Thyroid gland (tissue), 4 donors: Measurements from ENCODE around the gene SH2D4B. TPM values are rescaled to one million over a fixed set of nuclear protein-coding genes. Genes with fewer than 3 reads are reported as not detected.

Experiments
- DNase-seq, 2 donors: peaks; one replicate each; pipeline ENCODE4 v3.0.0-alpha.2; 2019
- H3K27ac ChIP-seq, 3 donors: fragments of 200-600 bp; sonication (generic); 1 replicate in 2 of 3; 2 replicates in 1 of 3; pipeline ENCODE4 v1.5.1; 2016 to 2019; ENCODE audit warnings: mild to moderate bottlenecking in 1 of 3, moderate library complexity in 1 of 3
- H3K27me3 ChIP-seq: fragments of 200-600 bp; sonication (generic); one replicate; pipeline ENCODE4 v1.5.1; 2019
- H3K36me3 ChIP-seq, 2 donors: fragments of 200-600 bp; sonication (generic); one replicate each; pipeline ENCODE4 v1.5.1; 2016 to 2019
- H3K4me1 ChIP-seq, 2 donors: fragments of 200-600 bp; sonication (generic); one replicate each; pipeline ENCODE4 v1.5.1; 2017 to 2019
- H3K4me3 ChIP-seq, 3 donors: fragments of 200-600 bp; sonication (generic); replicated peaks in 1 of 3; 1 replicate in 2 of 3; 2 replicates in 1 of 3; pipeline ENCODE4 v1.5.1; 2016; ENCODE audit warnings: mild to moderate bottlenecking in 1 of 3
- H3K9me3 ChIP-seq: fragments of 200-600 bp; sonication (generic); one replicate; pipeline ENCODE4 v1.5.1; 2017
- CTCF ChIP-seq, 6 experiments: fragments of 200-600 bp in 3 of 6; fragments of 450-650 bp in 3 of 6; sonication (generic) in 3 of 6; IDR thresholded peaks; one replicate each; pipeline ENCODE4 v1.5.1; 2016 to 2019; ENCODE audit warnings: antibody characterized with exemption in 6 of 6, mild to moderate bottlenecking in 2 of 6, inconsistent platforms in 1 of 6, moderate library complexity in 1 of 6
- POLR2A ChIP-seq, 2 donors: fragments of 450-650 bp; IDR thresholded peaks; one replicate each; pipeline ENCODE4 v1.6.1; 2017; ENCODE audit warnings: antibody characterized with exemption in 2 of 2, mild to moderate bottlenecking in 2 of 2, moderate library complexity in 1 of 2
- WGBS, 2 donors: methylation state at CpG; one replicate each; pipeline ENCODE4 v1.1.5; 2017; 5-methylcytosine and 5-hydroxymethylcytosine counted together
- intact Hi-C: fragments of 100-400 bp; cut with DNase I; formaldehyde crosslinking; loops from one replicate; pipeline ENCODE4 v1.15.1; 2023
- total RNA-seq, 4 donors: library from RNA; depleted of rRNA; stranded (reverse); fragments of >200 nt; gene quantifications; one replicate each; pipeline ENCODE4 v1.2.3, GENCODE V29; 2016

Gene SH2D4B
- total RNA-seq, 4 donors from 2014 or later: 1.1 to 1.6 TPM; not detected in 2

DNA sequence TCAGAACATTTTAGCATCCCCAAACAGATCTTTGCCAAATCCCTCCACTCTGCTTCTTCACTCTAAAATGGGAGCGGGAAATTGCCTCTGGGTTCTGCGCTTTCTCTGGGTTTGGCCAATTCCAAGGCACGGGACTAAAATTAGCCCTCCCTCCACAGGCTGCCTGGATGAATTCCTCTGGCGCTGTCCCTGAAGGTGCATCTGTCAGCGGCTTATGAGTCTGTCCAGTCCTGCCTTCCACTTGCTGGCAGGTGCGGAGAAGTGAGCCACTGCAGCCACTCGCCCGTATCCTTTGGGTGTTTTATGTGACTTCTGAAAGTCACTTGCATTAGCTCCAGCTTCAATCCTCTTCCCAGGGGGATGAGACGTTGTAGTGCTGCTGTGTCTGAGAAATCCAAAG, 121.6 kb downstream of the SH2D4B start:
- Histone ChIP-seq H3K4me1 (peaks cover 13 to 19% of the 10 kb centered on the region in 2 donors), H3K27me3 (no peaks in the 10 kb centered on the region), H3K4me3 (no peak overlapping the region), H3K27ac (no peak overlapping the region), H3K36me3 (no peaks in the 10 kb centered on the region), H3K9me3 (no peaks in the 10 kb centered on the region)
- intact Hi-C loops: no loop called here
- WGBS, 2 donors: 65 to 91% methylated on average over 9 of the region's 9 CpGs
- TF ChIP-seq CTCF (IDR thresholded peaks at IDR 0.05) (no peak), POLR2A (IDR thresholded peaks at IDR 0.05) (no peak)
- DNase-seq: peak; percentile 10 to 29

- Histone ChIP-seq H3K4me1 (peaks cover 21 to 22% of the 10 kb centered on the region in 2 donors), H3K36me3 (no peaks in the 10 kb centered on the region), H3K9me3 (no peaks in the 10 kb centered on the region), H3K27ac (no peak overlapping the region), H3K27me3 (no peaks in the 10 kb centered on the region), H3K4me3 (no peak overlapping the region)
- peak; percentile 60 to 62 for DNase-seq
- TF ChIP-seq POLR2A (IDR thresholded peaks at IDR 0.05): no peak
- no peak for TF ChIP-seq CTCF (IDR thresholded peaks at IDR 0.05)
- intact Hi-C loops: no loop called here
- WGBS, 2 donors: 36 to 53% methylated on average over 7 of the region's 7 CpGs
These were observed 122.6 kb downstream of the SH2D4B start for GRCh38 chr10:80660266-80660665.

DNA sequence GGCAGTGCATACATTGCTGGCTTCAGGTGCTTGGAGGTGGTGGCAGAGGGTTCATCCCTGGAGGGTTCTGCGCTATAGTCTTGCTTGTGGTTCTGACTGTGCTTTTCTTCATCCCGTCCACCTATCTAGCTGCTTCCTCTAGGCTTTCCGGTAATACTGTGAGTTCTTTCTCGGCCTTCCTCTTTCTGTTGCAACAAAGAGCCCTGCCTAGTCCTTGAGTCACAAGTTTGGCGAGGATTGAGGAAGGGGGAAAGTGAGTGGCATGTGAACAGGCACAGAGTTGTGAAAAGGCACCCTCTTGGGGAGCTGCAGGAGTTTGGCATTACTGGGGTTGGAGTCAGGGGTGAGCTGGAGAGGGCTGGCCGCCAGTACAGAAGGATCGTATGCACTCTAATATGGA, 123.0 kb downstream of the SH2D4B start:
- TF ChIP-seq CTCF (IDR thresholded peaks at IDR 0.05) (no peak), POLR2A (IDR thresholded peaks at IDR 0.05) (no peak)
- WGBS, 2 donors: 83 to 87% methylated on average over 7 of the region's 7 CpGs

DNA sequence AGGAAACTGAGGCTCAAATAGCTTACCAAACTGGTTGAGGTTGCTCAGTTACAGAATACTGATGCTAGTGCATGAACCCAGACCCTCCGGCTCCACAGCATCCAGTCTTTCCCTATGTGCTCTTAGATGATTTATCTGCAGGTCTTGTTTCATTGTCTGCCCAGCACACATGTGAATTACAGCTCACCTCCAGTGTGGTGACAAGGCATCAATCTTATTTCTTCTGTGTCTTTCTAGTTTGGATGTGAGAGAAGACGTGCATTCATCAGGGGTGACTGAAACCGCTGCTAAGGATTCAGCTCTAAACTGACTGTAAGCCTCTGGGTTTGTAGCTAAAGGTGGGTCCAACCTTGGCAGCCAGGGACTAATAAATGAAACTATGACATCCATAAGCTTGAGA, 123.8 kb downstream of the SH2D4B start:
- 95 to 98% methylated on average over 3 of the region's 3 CpGs for WGBS, 2 donors
- no peak for DNase-seq
- Histone ChIP-seq H3K27ac (no peak overlapping the region), H3K9me3 (no peaks in the 10 kb centered on the region), H3K27me3 (no peaks in the 10 kb centered on the region), H3K36me3 (no peaks in the 10 kb centered on the region), H3K4me1 (peaks cover 21 to 22% of the 10 kb centered on the region in 2 donors), H3K4me3 (no peak overlapping the region)
- intact Hi-C loops: no loop called here
- TF ChIP-seq CTCF (IDR thresholded peaks at IDR 0.05) (no peak), POLR2A (IDR thresholded peaks at IDR 0.05) (no peak)

More for the DNA sequence above, 123.0 kb downstream of the SH2D4B start:
- Histone ChIP-seq H3K9me3 (no peaks in the 10 kb centered on the region), H3K4me3 (no peak overlapping the region), H3K27ac (no peak overlapping the region), H3K4me1 (peaks cover 21 to 22% of the 10 kb centered on the region in 2 donors), H3K27me3 (no peaks in the 10 kb centered on the region), H3K36me3 (no peaks in the 10 kb centered on the region)
- intact Hi-C loops: no loop called here
- no peak for DNase-seq

GRCh38 chr10:80662429-80663261, 124.9 kb downstream of the SH2D4B start:
- DNase-seq: peak; percentile 79 to 85
- H3K4me3 ChIP-seq: no peak overlapping the region
- peak overlapping the region; percentile 27 to 77 (median 70) for H3K27ac ChIP-seq
- H3K9me3 ChIP-seq: no peaks in the 10 kb centered on the region
- no peaks in the 10 kb centered on the region for H3K36me3 ChIP-seq
- intact Hi-C loops: no loop called here
- H3K4me1 ChIP-seq: peaks cover 21 to 22% of the 10 kb centered on the region in 2 donors
- H3K27me3 ChIP-seq: no peaks in the 10 kb centered on the region
- 11 to 14% methylated on average over 19 of the region's 19 CpGs for WGBS, 2 donors
- TF ChIP-seq CTCF (IDR thresholded peaks at IDR 0.05): peak; percentile 84 to 95 (median 88)
- TF ChIP-seq POLR2A (IDR thresholded peaks at IDR 0.05): no peak
